WI38 (cell line): ENCODE data around the gene SPATA6.

Source experiments
- H3K4me3 ChIP-seq: 2 replicates; pipeline ENCODE4 v1.5.1; 2011; ENCODE audit warnings: low read depth, mild to moderate bottlenecking, control low read depth, low read length
- CTCF ChIP-seq: IDR thresholded peaks from 2 replicates; pipeline ENCODE4 v1.5.1; 2012; ENCODE audit warnings: low read depth, mild to moderate bottlenecking, control low read depth, low read length

The SPATA6 gene

GRCh38 chr1:48250572-48250971, 221.4 kb downstream of the SPATA6 start:
- no peak overlapping the region for H3K4me3 ChIP-seq
- TF ChIP-seq CTCF: no peak

GRCh38 chr1:48249868-48250267, 222.1 kb downstream of the SPATA6 start:
- TF ChIP-seq CTCF: no peak
- H3K4me3 ChIP-seq: no peak overlapping the region

GRCh38 chr1:48248356-48248755, 223.6 kb downstream of the SPATA6 start:
- H3K4me3 ChIP-seq: no peak overlapping the region
- no peak for TF ChIP-seq CTCF

GRCh38 chr1:48246727-48247126, 225.3 kb downstream of the SPATA6 start:
- H3K4me3 ChIP-seq: no peak overlapping the region
- TF ChIP-seq CTCF: no peak
